HG03060 (cell line): ENCODE results near the gene USH1C.

ENCODE experiments used
- ATAC-seq: cut with Tn5 transposase; IDR thresholded peaks from one replicate; pipeline ENCODE4 v1.9.1; 2021; ENCODE audit warnings: low read depth, moderate number of reproducible peaks; ENCODE audit not compliant: unreplicated experiment

USH1C gene

DNA sequence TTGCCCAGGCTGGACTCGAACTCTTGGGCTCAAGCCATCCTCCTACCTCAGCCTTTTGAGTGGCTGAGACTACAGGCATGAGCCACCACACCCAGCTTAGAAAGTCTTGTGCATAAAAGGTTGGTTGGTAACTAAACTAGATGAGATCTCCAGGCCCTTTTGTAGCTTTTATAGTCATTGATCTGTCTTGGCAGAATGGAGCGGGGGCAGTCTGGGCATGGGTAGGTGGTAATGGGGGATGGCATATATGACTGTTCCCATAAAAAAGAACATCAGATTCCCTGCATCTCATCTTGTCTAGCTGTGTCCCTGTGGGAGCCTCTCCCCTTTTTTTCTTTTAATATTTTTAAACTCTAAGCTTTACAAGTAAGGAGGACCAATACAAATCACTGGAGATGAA, 97.7 kb downstream of the USH1C start:
- ATAC-seq, result no peak

DNA sequence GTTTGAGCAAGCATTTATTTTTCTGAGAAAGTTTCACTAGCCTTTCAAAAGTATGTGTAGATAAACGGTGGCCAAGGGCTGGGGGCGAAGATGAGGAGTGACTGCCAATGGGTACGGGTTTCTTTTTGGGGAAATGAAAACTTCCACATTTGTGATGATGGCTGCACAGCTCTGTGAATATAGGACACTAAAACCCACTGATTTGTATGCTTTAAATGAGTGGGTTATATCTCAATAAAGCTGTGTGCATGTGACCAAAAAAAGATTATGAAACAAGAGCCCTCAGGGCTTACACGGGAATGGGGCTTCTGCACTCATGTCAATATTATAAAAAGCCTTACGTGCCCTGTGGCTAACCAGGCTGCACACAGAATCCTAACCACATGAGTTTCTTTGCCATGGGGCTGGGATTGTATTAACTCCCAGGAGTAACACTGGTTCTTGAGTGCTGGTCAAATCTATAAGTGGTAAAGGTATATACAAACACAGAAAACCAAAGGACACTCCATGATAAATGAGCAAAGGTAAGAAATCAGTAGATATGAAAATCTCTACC, 98.9 kb downstream of the USH1C start:
- ATAC-seq, result no peak

GRCh38 chr11:17443926-17444690, 100.1 kb downstream of the USH1C start:
- no peak for ATAC-seq
